HG03565 (cell line): ENCODE measurements around the gene ALPI.

Experiments used
- ATAC-seq: cut with Tn5 transposase; IDR thresholded peaks from one replicate; pipeline ENCODE4 v1.9.1; 2021; ENCODE audit warnings: mild to moderate bottlenecking, moderate library complexity; ENCODE audit not compliant: unreplicated experiment

ALPI gene

DNA sequence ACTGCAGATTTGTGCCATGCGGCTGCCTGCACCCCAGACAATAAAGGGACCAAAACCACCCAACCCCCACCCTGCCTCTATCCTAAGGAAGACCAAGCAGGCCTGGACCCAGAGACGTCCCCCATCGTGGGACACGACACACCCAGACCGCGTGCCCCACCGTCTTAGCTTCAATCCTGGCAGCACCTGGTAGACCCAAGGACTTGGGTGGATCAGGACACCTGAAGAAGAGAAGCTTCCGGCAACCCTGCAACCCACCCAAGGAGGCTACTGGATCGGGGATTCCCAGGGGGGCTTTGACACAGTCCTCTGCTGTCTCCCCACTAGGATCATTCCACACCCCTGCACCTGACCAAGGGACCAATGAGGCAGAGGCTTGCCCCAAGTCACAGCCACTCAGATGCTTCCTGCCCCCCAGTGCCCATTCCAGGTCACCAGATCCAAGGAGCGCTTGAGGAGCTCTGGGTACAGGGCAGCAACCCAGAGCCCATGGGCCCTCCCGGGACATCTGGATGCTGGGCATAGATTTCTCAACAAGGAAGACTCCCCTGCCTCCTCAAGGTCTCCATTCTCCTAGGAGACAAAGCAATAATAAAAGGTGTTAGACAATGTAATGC, 3.6 kb downstream of the ALPI start:
- no peak for ATAC-seq

DNA sequence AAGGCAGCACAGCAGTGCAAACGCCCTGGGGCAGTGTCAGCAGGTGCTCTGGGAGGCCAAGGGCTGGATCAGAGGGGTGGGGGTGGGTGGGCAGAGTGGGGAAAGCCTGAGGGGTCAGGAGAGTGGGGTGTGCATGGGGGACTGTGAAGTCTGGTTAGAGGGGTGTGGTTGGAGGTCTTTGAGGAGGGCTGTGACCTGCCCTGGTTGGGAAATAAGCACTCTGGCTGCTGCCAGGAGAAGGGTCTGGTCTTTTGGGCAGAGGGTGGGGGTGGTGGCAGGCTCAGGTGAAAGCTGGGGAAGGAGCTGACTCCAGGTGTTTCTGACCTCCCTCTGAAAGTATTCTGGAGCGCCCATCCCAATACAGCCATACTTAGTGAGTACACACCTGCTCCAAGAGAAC, 4.2 kb downstream of the ALPI start:
- no peak for ATAC-seq

DNA sequence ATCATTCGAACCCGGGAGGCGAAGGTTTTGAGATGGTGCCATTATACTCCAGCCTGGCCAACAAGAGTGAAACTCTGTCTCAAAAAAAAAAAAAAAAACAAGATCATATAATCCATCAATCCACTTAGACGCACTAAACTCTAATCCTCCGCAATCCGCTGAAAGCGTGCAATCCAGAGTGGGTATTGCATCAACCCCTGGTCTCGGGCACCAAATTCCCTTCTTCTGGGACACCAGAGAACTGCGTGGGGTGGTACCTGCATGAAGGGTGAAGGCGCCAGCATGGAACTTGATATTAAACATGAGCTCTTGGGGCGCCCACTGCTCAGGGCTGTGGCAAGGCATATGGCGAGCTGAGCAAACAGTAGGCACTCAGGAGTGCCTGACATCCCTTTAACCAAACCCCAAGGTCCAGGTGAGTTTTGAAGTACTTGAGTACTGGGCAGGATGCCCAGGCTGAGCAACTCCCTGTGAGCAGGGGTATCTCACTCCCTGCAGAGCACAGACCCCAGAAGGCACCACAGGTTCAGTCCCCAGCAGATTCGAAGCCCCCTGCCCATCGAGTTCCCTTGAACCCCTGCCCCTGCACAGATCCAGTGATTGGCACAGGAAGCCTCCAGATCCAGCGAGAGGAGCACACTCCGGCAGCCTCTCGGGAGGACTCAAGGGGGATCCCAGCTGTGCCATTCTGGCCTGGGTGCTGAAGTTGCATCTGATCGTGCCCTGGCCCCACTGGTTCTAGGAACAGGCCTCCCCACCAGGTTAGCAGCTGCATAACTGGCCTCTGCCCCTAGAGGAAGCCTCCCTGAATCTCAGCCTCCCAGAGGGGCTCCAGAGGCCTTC, 8.0 kb downstream of the ALPI start:
- no peak for ATAC-seq

- ATAC-seq: no peak
These were observed 8.6 kb downstream of the ALPI start for GRCh38 chr2:232464544-232464885.

DNA sequence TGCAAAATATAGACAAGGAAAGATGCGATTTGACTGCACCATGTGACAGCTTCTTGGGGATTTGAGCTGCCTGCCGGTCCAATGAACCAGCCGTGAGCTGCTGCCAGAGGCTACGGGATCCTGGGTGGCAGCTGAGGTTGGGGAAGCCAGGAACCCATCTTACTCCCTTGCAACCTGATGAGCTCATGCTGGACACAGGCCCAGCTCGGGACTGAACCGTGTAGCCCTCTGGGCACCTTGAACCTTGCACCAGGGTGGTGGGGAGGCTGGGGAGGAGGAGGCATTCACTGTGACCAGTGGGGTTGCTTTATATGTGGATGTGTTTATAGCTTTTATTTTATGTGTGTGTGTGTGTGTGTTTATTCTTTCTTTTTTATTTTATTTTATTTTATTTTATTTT, 9.1 kb downstream of the ALPI start:
- ATAC-seq: no peak

DNA sequence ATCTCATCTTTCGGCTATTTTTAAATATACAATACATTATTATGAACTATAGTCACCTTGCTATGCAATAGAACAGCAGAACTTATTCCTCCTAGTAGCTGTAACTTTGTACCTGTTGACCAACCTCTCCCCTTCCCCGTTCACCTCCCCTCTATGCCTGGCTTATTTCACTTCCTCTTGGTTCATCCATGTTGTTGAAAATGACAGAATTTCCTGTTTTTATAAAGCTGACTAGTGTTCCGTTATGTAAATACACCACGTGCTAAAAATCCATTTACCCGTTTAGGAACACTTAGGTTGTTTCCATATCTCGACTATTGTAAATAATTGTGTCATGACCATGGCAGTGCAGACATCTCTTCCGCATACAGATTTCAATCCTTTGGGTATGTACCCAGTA, 10.3 kb downstream of the ALPI start:
- ATAC-seq: no peak

DNA sequence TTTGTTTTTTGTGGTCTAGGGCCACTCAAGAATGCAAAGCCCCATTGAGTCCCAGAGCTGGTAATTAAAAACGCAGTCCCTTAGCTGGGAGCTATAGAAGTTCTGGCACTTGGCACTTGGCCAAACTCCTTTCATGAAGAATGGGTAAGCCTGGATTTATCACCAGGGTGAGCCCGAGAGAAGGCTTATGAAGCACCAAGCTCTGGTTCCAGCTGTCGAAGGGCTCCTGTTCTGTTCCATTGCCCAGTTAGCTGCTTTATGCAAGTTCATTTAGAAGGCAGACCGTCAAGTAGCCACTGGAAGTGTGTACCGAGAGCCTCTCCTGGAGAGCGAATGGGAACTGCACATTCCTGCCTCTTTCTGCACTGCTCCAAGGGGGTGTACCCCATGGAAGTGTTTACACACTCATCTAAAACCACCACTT, 17.5 kb downstream of the ALPI start:
- ATAC-seq: no peak

DNA sequence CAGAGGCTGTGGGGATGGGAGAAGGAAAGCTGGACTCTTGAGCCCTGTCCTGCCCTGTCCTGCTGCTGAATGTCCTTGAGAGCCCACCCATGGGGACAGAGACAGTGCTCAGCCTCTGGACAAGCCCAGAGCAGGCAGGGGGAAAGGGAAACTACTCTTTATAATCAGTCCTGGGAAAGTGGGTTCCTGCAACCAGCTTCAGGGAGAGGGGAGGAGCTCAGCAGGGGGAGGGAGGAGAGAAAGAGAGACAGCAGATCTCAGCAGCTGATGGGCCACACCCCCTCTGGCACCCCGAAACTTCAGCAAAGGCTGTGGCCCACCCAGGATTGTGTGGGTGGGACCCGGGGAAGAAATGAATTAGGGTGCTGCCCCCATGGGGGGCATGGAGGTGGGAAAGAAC, 20.1 kb downstream of the ALPI start:
- ATAC-seq: no peak

DNA sequence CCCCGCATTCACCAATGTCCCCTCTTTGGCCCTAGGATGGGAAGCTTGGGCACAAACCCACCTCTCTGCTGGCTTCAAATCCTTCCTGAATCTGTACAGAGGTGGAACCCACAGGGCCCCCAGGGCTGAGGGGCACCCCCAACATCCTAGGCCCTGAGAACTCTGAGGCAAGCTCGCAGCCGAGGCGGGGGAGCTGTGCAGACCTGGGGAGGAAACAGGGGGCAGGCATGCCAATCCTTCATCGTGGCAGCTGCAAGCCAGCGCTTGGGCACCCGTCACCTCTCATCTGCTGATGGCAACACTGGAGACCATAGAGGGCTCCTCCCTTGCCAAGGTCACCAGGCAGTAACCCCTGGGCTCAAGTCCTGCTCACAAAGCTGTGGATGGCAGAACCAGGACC, 20.8 kb downstream of the ALPI start:
- no peak for ATAC-seq

GRCh38 chr2:232477751-232478510, 22.0 kb downstream of the ALPI start:
- no peak for ATAC-seq

DNA sequence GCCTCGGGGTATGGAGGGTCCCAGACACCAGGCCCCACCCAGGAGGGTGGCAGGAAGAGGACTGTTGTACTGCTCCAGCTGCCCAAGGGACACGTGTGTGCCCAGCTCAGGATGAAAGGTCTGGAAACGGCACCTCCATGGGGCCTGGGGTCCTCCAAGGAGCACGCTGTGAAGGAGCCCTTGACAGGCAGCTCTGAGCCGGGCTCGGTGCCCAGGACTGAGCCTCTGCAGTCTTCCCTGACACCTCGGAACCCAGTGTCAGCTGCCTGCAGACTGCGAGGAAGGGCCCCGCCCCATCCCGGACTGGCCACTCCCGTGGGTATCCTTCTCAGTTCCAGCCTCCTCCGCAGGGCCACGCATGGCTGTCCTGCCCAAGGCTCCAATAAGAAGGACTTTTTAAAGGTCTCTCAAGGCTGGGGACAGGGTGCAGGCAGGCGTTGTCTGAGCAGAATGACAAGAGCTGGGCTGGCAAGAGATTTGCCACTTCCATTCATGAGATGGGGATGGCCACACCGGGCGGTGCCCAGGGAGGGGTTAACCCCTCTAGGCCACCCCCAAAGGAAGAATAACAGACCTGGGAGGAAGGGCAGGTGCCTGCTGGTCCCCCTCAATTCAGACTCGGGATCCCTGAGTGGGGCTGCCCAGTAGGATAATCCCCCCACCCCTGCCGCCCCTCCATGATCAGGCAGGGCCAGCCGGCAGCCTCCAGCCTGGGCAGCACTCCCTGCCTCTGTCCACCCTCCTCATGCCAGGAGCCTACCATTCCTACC, 22.8 kb downstream of the ALPI start:
- no peak for ATAC-seq

GRCh38 chr2:232479341-232480200, 23.6 kb downstream of the ALPI start:
- no peak for ATAC-seq

DNA sequence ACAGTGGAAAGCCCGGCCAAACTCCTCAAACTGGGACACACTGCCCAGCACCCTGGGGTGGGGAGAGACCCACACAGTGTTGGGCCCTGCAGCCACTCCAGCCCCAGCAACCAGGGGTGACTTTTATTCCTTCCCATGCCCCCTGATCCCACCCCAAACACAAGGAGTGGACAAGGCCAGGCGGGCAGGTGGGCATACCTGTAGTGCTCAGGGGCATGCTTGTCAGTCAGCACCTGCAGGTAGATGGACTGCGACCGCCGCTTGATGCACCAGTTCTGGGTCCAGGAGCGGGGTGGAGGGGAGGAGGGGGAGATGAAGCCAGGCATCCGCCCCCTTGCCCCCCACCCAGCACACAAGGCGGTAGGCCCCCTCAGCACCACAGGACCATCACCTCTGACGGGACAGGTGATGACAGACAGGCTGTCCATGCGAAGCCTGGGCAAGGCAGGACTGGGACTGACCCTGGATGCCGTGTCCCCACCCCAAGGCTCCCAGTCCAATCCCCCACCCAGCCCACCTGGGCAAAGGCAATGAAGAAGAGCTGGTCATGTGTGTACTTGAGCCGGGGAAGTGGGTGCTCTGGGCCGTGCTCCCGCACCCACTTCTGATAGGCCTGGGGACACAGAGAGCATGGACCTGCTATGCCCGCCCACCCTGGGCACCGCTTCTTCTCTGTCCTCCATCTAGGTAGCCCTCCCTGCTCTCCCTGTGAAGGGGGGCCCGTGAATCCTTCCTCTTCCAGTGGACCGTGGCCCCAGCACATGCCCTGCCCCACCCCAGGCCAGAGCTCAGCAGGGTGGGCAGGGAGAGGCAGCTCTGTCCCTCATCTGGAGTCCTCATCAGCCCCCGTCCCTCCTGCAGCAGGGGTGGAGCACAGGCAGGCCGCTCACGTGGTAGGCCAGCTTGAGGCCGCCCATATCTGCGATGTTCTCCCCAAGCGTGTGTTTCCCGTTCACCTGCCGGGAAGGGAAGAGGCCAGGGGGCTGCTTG, 24.5 kb downstream of the ALPI start:
- ATAC-seq: no peak

GRCh38 chr2:232481322-232482140, 25.6 kb downstream of the ALPI start:
- ATAC-seq: no peak

GRCh38 chr2:232482301-232483238, 26.6 kb downstream of the ALPI start:
- no peak for ATAC-seq

DNA sequence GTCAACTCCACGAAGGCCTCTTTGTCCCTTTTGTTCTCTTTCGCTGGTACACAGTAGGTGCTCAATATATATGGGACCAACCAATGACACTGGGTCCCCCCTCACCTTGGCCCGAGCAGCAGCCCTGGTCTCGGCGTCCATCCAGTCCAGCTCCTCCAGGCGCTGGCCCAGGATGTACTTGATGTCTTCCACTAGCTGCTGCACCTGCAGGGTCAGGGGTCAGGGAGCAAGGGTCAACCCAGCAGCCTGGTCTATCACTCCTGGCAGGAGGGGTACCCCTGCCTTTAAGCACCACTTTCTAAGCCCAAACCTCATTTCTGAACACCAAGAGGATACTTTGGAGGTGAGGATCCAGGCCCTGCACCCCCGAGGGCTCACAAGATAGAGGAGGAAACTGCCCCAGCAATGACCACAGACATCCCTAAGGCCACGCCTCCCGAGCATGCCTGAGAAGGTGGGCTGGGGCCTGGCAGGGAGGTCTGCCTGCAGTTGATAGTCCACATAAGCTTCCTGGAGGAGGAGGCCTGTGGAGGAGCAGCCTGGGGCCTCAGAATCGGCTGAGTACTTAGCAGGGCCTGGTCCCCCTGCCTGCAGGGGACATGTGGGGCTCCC, 27.5 kb downstream of the ALPI start:
- no peak for ATAC-seq
